Measurements from ENCODE around the gene SEC24C.

- peak; percentile 49 for TF ChIP-seq CTCF (conservative IDR thresholded peaks at IDR 0.05; ENCODE audit: low read length)
- TF ChIP-seq EZH2phosphoT487 (IDR thresholded peaks at IDR 0.05; ENCODE audit: borderline replicate concordance), result no peak
Observed at GRCh38 chr10:73814896-73815718, 70.9 kb downstream of the SEC24C start.

Data from Loucy (cell line).